GM18520 (cell line): Measurements from ENCODE around the gene BSDC1.

Experiments
- ATAC-seq: cut with Tn5 transposase; IDR thresholded peaks from one replicate; pipeline ENCODE4 v1.9.1; 2021; ENCODE audit not compliant: unreplicated experiment

BSDC1 gene

GRCh38 chr1:32337855-32338636 lies 56.2 kb downstream of the BSDC1 start:
- ATAC-seq = no peak

GRCh38 chr1:32336963-32337675 lies 57.1 kb downstream of the BSDC1 start:
- no peak for ATAC-seq

- no peak for ATAC-seq
Measured at GRCh38 chr1:32336591-32336932, 57.7 kb downstream of the BSDC1 start.

- peak; percentile 22 for ATAC-seq
Measured at GRCh38 chr1:32335790-32336590, 58.3 kb downstream of the BSDC1 start, which contains the start of gene MARCKSL1. TSS of gene MARCKSL1 (minus strand) at chr1:32336233. CDS start at chr1:32336033, 200 bp downstream.

- peak; percentile 1 for ATAC-seq
Measured at GRCh38 chr1:32335535-32335789, 58.8 kb downstream of the BSDC1 start.

GRCh38 chr1:32334864-32335534 lies 59.2 kb downstream of the BSDC1 start:
- no peak for ATAC-seq

GRCh38 chr1:32334274-32334861 lies 59.9 kb downstream of the BSDC1 start:
- no peak for ATAC-seq

- ATAC-seq = no peak
Measured at GRCh38 chr1:32333251-32333963, 60.8 kb downstream of the BSDC1 start.

- ATAC-seq = no peak
Measured at GRCh38 chr1:32332290-32333079, 61.8 kb downstream of the BSDC1 start.

- no peak for ATAC-seq
Measured at GRCh38 chr1:32331549-32331948, 62.7 kb downstream of the BSDC1 start.

GRCh38 chr1:32330558-32331151 lies 63.6 kb downstream of the BSDC1 start:
- no peak for ATAC-seq

GRCh38 chr1:32329931-32330466 lies 64.2 kb downstream of the BSDC1 start:
- ATAC-seq = no peak

GRCh38 chr1:32327204-32327603 lies 67.0 kb downstream of the BSDC1 start:
- no peak for ATAC-seq

- no peak for ATAC-seq
Measured at GRCh38 chr1:32321712-32322291, 72.4 kb downstream of the BSDC1 start.

GRCh38 chr1:32318127-32318869 lies 75.9 kb downstream of the BSDC1 start:
- ATAC-seq = no peak

GRCh38 chr1:32316903-32317277 lies 77.4 kb downstream of the BSDC1 start:
- ATAC-seq = no peak
